Heart right ventricle (tissue), 16 donors: ENCODE measurements around the gene MED20. TPM values are rescaled to one million over a fixed set of nuclear protein-coding genes. Genes with fewer than 3 reads are reported as not detected.

Experiments used
- ATAC-seq, 8 donors: fragments of 200-7000 bp; cut with Tn5 transposase; one replicate each; pipeline ENCODE4 v1.9.1; 2020; ENCODE audit warnings: mild to moderate bottlenecking in 8 of 8, moderate library complexity in 8 of 8, moderate number of reproducible peaks in 1 of 8
- DNase-seq, 2 donors: peaks; one replicate each; pipeline ENCODE4 v3.0.0-alpha.2; 2020
- H3K27ac ChIP-seq, 10 donors: fragments of 200-600 bp; sonication (generic) in 2 of 10; one replicate each; pipeline versions ENCODE4 v1.5.0 to v1.8.0; 2020 to 2022; ENCODE audit warnings: mild to moderate bottlenecking in 3 of 10
- H3K27me3 ChIP-seq, 7 donors: fragments of 200-600 bp; one replicate each; pipeline ENCODE4 v1.8.0; 2021 to 2022; ENCODE audit warnings: mild to moderate bottlenecking in 2 of 7
- H3K36me3 ChIP-seq, 9 donors: fragments of 200-600 bp; sonication (generic) in 1 of 9; one replicate each; pipeline versions ENCODE4 v1.5.0 to v1.8.0; 2020 to 2022; ENCODE audit warnings: mild to moderate bottlenecking in 2 of 9
- H3K4me1 ChIP-seq, 9 donors: fragments of 200-600 bp; sonication (generic) in 1 of 9; one replicate each; pipeline versions ENCODE4 v1.5.0 to v1.8.0; 2020 to 2022; ENCODE audit warnings: mild to moderate bottlenecking in 4 of 9
- H3K4me3 ChIP-seq, 10 donors: fragments of 200-600 bp; sonication (generic) in 2 of 10; one replicate each; pipeline versions ENCODE4 v1.5.0 to v1.8.0; 2020 to 2022; ENCODE audit warnings: mild to moderate bottlenecking in 7 of 10, moderate library complexity in 2 of 10
- H3K9me3 ChIP-seq, 11 donors: fragments of 200-600 bp in 10 of 11; sonication (generic) in 2 of 11; one replicate each; pipeline versions ENCODE4 v1.5.0 to v1.8.0; 2013 to 2022; ENCODE audit warnings: mild to moderate bottlenecking in 2 of 11, control low read depth in 1 of 11, moderate library complexity in 1 of 11
- WGBS, 2 donors: extraction: QIAGEN DNeasy Blood & Tissue Kit; methylation state at CpG; one replicate each; pipeline ENCODE4 v1.1.7; 2013; ENCODE audit warnings: inconsistent platforms in 1 of 2; 5-methylcytosine and 5-hydroxymethylcytosine counted together
- intact Hi-C, 10 donors: fragments of 100-400 bp; cut with DNase I; formaldehyde crosslinking; loops; one replicate each; pipeline versions ENCODE4 v1.11.1 to v1.14.2; 2022
- polyA plus RNA-seq, 2 donors: library from polyadenylated mRNA; stranded (reverse); fragments of 200-250 nt; gene quantifications; one replicate each; pipeline ENCODE4 v1.2.3, GENCODE V29; 2013
- total RNA-seq, 10 donors: library from RNA; stranded (reverse); fragmentation: NEBNext Ultra II Directional in 3 of 10; extraction: Animal tissue kit (Norgen Biotek cat#: 25700) in 3 of 10; gene quantifications; one replicate each; pipeline versions ENCODE4 v1.2.1 to v1.2.4, GENCODE V29; 2021 to 2023
- TF ChIP-seq, protein P1 (sequence below), 9 donors: fragments of 200-600 bp; sonication (generic) in 2 of 9; IDR thresholded peaks; one replicate each; pipeline versions ENCODE4 v1.5.0 to v1.8.0; 2021 to 2022; ENCODE audit warnings: antibody characterized with exemption in 9 of 9, mild to moderate bottlenecking in 5 of 9, moderate library complexity in 1 of 9
- donor health status: Arrhythmogenic right ventricular cardiomyopathy.
- donor health status: ischemic (EF 13 %, LVEDD 7.1; RV severe dilation, severe dysfunction).
- donor health status: healthy with polysubstance abuse.
- donor health status: DM: no; HTN: yes; CAD: no.
- donor health status: DM: no; HTN: no; CAD: no.
- donor health status: ischemic (EF 25% LVEDD 6.9; RV normal size, moderate dysfunction).
- donor health status: ischemic (EF 25% LVEDD 5.7; RV mildly dilated, moderate dysfunction).
- donor health status: healthy.
- donor health status: DM: yes; HTN: yes; CAD: no.
- donor health status: Ischemic cardiomyopathy.
- donor health status: ischemic (EF 35%, LVEDD 5.7; RV mildly dilated, moderate dysfunction).
- donor health status: nonischemic (EF 11% LVEDD 7.7; RV severe dilation, severe dysfunction).
- donor health status: DM: yes; HTN: yes; CAD: no.
- donor health status: PGD.
- donor health status: ischemic (EF 29% LVEDD 5.4; RV normal size, mild dysfunction).
- donor health status: nonischemic (EF 23%, LVEDD 6.1; RV moderate dilation, normal function).

MED20 gene
- total and polyA plus RNA-seq, 12 donors = 11.0 to 21.5 (median 16.2) TPM

DNA sequence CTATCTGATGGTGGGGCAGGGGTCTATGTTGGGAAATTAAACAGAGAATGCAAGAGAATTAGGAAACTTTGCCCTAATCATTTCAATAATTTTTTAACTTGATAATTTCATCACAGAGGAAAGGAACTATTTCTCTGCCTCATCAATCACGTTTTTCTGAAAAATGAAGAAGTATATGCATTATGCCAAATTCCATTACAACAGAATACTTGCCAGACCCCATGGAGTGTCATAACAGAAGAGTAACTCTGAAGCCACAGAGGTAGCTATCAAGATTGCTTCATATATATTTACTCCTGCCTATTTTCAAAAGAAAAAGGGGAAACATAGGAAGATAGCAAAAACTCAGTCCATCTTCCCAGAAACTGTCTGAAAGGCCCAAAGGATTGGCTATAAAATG is 20.1 kb downstream of the MED20 start:
- Histone ChIP-seq H3K27me3 (no peaks in the 10 kb centered on the region), H3K4me3 (no peak overlapping the region), H3K36me3 (peaks cover 0 to 53% (median 7%) of the 10 kb centered on the region in 9 donors), H3K9me3 (no peaks in the 10 kb centered on the region), H3K27ac (no peak overlapping the region), H3K4me1 (peaks cover 0 to 30% (median 14%) of the 10 kb centered on the region in 9 donors)
- WGBS, 2 donors = 85 to 90% methylated on average over 1 of the region's 1 CpG
- DNase-seq = no peak
- intact Hi-C loops = loop anchor here in 2 of 10 donors (5.0 to 10.0 kb wide), 2 partner anchors 106 to 146 kb away; no protein-coding TSS in a partner anchor
- no peak for ATAC-seq
- TF ChIP-seq, protein P1, sequence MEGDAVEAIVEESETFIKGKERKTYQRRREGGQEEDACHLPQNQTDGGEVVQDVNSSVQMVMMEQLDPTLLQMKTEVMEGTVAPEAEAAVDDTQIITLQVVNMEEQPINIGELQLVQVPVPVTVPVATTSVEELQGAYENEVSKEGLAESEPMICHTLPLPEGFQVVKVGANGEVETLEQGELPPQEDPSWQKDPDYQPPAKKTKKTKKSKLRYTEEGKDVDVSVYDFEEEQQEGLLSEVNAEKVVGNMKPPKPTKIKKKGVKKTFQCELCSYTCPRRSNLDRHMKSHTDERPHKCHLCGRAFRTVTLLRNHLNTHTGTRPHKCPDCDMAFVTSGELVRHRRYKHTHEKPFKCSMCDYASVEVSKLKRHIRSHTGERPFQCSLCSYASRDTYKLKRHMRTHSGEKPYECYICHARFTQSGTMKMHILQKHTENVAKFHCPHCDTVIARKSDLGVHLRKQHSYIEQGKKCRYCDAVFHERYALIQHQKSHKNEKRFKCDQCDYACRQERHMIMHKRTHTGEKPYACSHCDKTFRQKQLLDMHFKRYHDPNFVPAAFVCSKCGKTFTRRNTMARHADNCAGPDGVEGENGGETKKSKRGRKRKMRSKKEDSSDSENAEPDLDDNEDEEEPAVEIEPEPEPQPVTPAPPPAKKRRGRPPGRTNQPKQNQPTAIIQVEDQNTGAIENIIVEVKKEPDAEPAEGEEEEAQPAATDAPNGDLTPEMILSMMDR (IDR thresholded peaks at IDR 0.05) = no peak

- TF ChIP-seq, protein P1 (IDR thresholded peaks at IDR 0.05) = no peak
- Histone ChIP-seq H3K27me3 (no peaks in the 10 kb centered on the region), H3K9me3 (no peaks in the 10 kb centered on the region), H3K4me3 (peak overlapping the region in 6 of 10 donors; percentile 66 to 88 (median 75)), H3K27ac (peak overlapping the region in 5 of 10 donors; percentile 57 to 94 (median 79)), H3K4me1 (peaks cover 0 to 34% (median 24%) of the 10 kb centered on the region in 9 donors), H3K36me3 (peaks cover 0 to 18% (median 0%) of the 10 kb centered on the region in 9 donors)
- WGBS, 2 donors = 53 to 68% methylated on average over 3 of the region's 3 CpGs
- ATAC-seq (no peak), DNase-seq (no peak)
- intact Hi-C loops = loop anchor here in 3 of 10 donors (10.0 kb wide), 2 partner anchors 101 to 111 kb away; partner anchors contain the start of genes PRICKLE4 (in 2 of the 3) and TOMM6 (in 2 of the 3)
Measured at GRCh38 chr6:41896281-41896680, 24.7 kb downstream of the MED20 start.

- DNase-seq (peak; percentile 88 to 89), ATAC-seq (peak; percentile 98 to 99 (median 98))
- Histone ChIP-seq H3K27ac (peak within 1 kb of the TSS in 9 of 10 donors; percentile 53 to 94 (median 68)), H3K27me3 (no peaks in the 10 kb centered on the region), H3K4me1 (peaks cover 0 to 34% (median 24%) of the 10 kb centered on the region in 9 donors), H3K9me3 (no peaks in the 10 kb centered on the region), H3K36me3 (peaks cover 0 to 16% (median 0%) of the 10 kb centered on the region in 9 donors), H3K4me3 (peak within 1 kb of the TSS; percentile 50 to 88 (median 72))
- 1 to 2% methylated on average over 52 to 55 of the region's 55 CpGs for WGBS, 2 donors
- TF ChIP-seq, protein P1 (IDR thresholded peaks at IDR 0.05) = no peak
- intact Hi-C loops = loop anchor here in 3 of 10 donors (2.0 to 10.0 kb wide), 4 partner anchors 25 to 111 kb away; partner anchors contain the start of genes PRICKLE4 (in 2 of the 3), TOMM6 (in 2 of the 3), BYSL (in 1 of the 3) and MED20 (in 1 of the 3)
Measured at GRCh38 chr6:41895300-41896233, 25.4 kb downstream of the MED20 start, which contains the start of gene USP49. Gene USP49 (minus strand): TSS chr6:41895375. CDS start chr6:41806983, 88,392 bp downstream.
